HEK293 (cell line): ENCODE data around the gene TNNC1.
A peak's percentile ranks its signal among the peaks of the same experiment; 100 is the strongest.

Source experiments
- CTCF ChIA-PET: fragments of 350-600 bp; formaldehyde crosslinking; extraction: SDS; loops from one replicate; lab custom pipeline; 2021; ENCODE audit warnings: antibody characterized with exemption; lab: Yijun Ruan, JAX
- POLR2A ChIA-PET: fragments of 300-600 bp; formaldehyde crosslinking; extraction: SDS; loops from one replicate; lab custom pipeline; 2020; ENCODE audit warnings: antibody characterized with exemption, inconsistent platforms; lab: Yijun Ruan, JAX
- H3K27ac ChIP-seq: fragments of 200-500 bp; sonication (Bioruptor generic); 2 replicates; pipeline ENCODE4 v1.5.1; 2014; ENCODE audit warnings: low read depth, low read length, control low read depth, inconsistent platforms; ENCODE audit errors: extremely low read depth
- H3K36me3 ChIP-seq, 2 experiments: fragments of 200-500 bp in 1 of 2; sonication (Bioruptor generic) in 1 of 2; 1 replicate in 1 of 2; 2 replicates in 1 of 2; pipeline ENCODE4 v1.5.1; 2014 to 2017; ENCODE audit warnings: inconsistent platforms in 2 of 2, low read length in 2 of 2; ENCODE audit not compliant: control insufficient read depth in 2 of 2, insufficient read depth in 1 of 2
- H3K4me1 ChIP-seq: fragments of 200-500 bp; sonication (Bioruptor generic); 2 replicates; pipeline ENCODE4 v1.5.1; 2014; ENCODE audit warnings: mild to moderate bottlenecking, low read length, inconsistent platforms; ENCODE audit not compliant: control insufficient read depth, insufficient read depth
- H3K4me3 ChIP-seq: 2 replicates; pipeline ENCODE4 v1.5.1; 2011; ENCODE audit warnings: low read depth, mild to moderate bottlenecking, control low read depth, low read length, moderate library complexity
- H3K9me3 ChIP-seq: fragments of 200-500 bp; sonication (Bioruptor generic); 2 replicates; pipeline ENCODE4 v1.5.1; 2014; ENCODE audit warnings: low read depth, low read length, inconsistent platforms; ENCODE audit not compliant: control insufficient read depth, insufficient read depth
- GLI4 ChIP-seq: fragments of 450-650 bp; formaldehyde crosslinking; IDR thresholded peaks from 2 replicates; pipeline ENCODE4 v1.5.1; 2016; ENCODE audit warnings: missing biosample characterization, missing genetic modification characterization
- HOXD13 ChIP-seq: sonication (generic); formaldehyde crosslinking; IDR thresholded peaks from 2 replicates; pipeline ENCODE4 v1.8.0; 2022; ENCODE audit warnings: missing genetic modification reagents, borderline replicate concordance
- SP3 ChIP-seq: fragments of 450-650 bp; formaldehyde crosslinking; IDR thresholded peaks from 2 replicates; pipeline ENCODE4 v1.5.1; 2016; ENCODE audit warnings: missing biosample characterization, missing genetic modification characterization
- ZNF175 ChIP-seq: fragments of 450-650 bp; formaldehyde crosslinking; IDR thresholded peaks from 2 replicates; pipeline ENCODE4 v1.5.1; 2016; ENCODE audit warnings: missing biosample characterization, missing genetic modification characterization
- ZNF202 ChIP-seq: fragments of 450-650 bp; formaldehyde crosslinking; IDR thresholded peaks from 2 replicates; pipeline ENCODE4 v1.5.1; 2016; ENCODE audit warnings: missing biosample characterization, missing genetic modification characterization, borderline replicate concordance
- ZNF248 ChIP-seq: fragments of 450-650 bp; formaldehyde crosslinking; IDR thresholded peaks from 2 replicates; pipeline ENCODE4 v1.5.1; 2017; ENCODE audit warnings: missing biosample characterization, missing genetic modification characterization
- ZNF274 ChIP-seq, 2 experiments: fragments of 200-500 bp in 1 of 2; fragments of 450-650 bp in 1 of 2; sonication (Bioruptor generic) in 1 of 2; formaldehyde crosslinking in 1 of 2; IDR thresholded peaks; 2 replicates each; pipeline versions ENCODE4 v1.5.1 to v1.6.1; 2014 to 2016; ENCODE audit warnings: borderline replicate concordance in 1 of 2, inconsistent platforms in 1 of 2, low read length in 1 of 2, missing biosample characterization in 1 of 2, missing genetic modification characterization in 1 of 2
- ZNF280D ChIP-seq: fragments of 450-650 bp; formaldehyde crosslinking; IDR thresholded peaks from 2 replicates; pipeline ENCODE4 v1.5.1; 2016; ENCODE audit warnings: missing biosample characterization, missing genetic modification characterization
- ZNF350 ChIP-seq: fragments of 450-650 bp; formaldehyde crosslinking; IDR thresholded peaks from 2 replicates; pipeline ENCODE4 v1.5.0; 2017; ENCODE audit warnings: missing biosample characterization, mild to moderate bottlenecking, missing genetic modification characterization
- ZNF366 ChIP-seq: fragments of 450-650 bp; formaldehyde crosslinking; conservative IDR thresholded peaks from 2 replicates; pipeline ENCODE4 v1.5.1; 2016; ENCODE audit warnings: missing biosample characterization, missing genetic modification characterization
- ZNF580 ChIP-seq: fragments of 450-650 bp; formaldehyde crosslinking; IDR thresholded peaks from 2 replicates; pipeline ENCODE4 v1.5.1; 2016; ENCODE audit warnings: missing biosample characterization, missing genetic modification characterization
- ZSCAN5A ChIP-seq: fragments of 450-650 bp; formaldehyde crosslinking; IDR thresholded peaks from 2 replicates; pipeline ENCODE4 v1.5.1; 2016; ENCODE audit warnings: missing biosample characterization, missing genetic modification characterization

Gene TNNC1

GRCh38 chr3:52455283-52456168 is 1.7 kb upstream of the TNNC1 start, which contains the start of gene NISCH (continued):
- no peak for TF ChIP-seq ZSCAN5A (tag by site-specific recombination)
- TF ChIP-seq ZNF274 (IDR thresholded peaks at IDR 0.05; ENCODE audit: low read length): no peak
- TF ChIP-seq ZNF274 (tag by site-specific recombination; IDR thresholded peaks at IDR 0.05; ENCODE audit: borderline replicate concordance): no peak
- TF ChIP-seq ZNF248 (tag by site-specific recombination): no peak
- TF ChIP-seq SP3 (tag by site-specific recombination): peak; percentile 40; the same call in 1 of the 2 replicates

GRCh38 chr3:52454938-52455282 is 1.1 kb upstream of the TNNC1 start:
- H3K9me3 ChIP-seq: no peaks in the 10 kb centered on the region
- peaks cover 4 to 33% of the 10 kb centered on the region in 2 experiments; a peak in 2 of 3 replicates for H3K36me3 ChIP-seq
- ChIA-PET POLR2A (no interaction called here), CTCF (no interaction called here)
- 0 out of 2 replicates have a peak overlapping the region, but pooled peaks have one; percentile 24 for H3K27ac ChIP-seq
- H3K4me1 ChIP-seq: peaks cover 2% of the 10 kb centered on the region; the same call in 1 of the 2 replicates
- TF ChIP-seq HOXD13 (no peak), ZNF280D (no peak), ZNF175 (tag by site-specific recombination) (no peak), ZNF580 (tag by site-specific recombination) (no peak), ZNF350 (tag by site-specific recombination) (no peak), ZNF202 (tag by site-specific recombination) (no peak)
- H3K4me3 ChIP-seq: peak overlapping the region; percentile 43

GRCh38 chr3:52454250-52454937 is 553 bp upstream of the TNNC1 start:
- no peak overlapping the region for H3K27ac ChIP-seq
- no peaks in the 10 kb centered on the region for H3K9me3 ChIP-seq
- ChIA-PET POLR2A (no interaction called here), CTCF (no interaction called here)
- no peak overlapping the region for H3K4me3 ChIP-seq
- TF ChIP-seq GLI4 (peak; percentile 92), ZNF366 (tag by site-specific recombination) (no peak)
- peaks cover 2% of the 10 kb centered on the region; the same call in 1 of the 2 replicates for H3K4me1 ChIP-seq
- H3K36me3 ChIP-seq: peaks cover 2 to 28% of the 10 kb centered on the region in 2 experiments; a peak in 2 of 3 replicates
